OCI-LY3 (cell line): ENCODE measurements around the gene BTBD9.

Experiments used
- H2AFZ ChIP-seq: fragments of 200-600, 300-600 bp; shearing (Covaris generic); 2 replicates; pipeline ENCODE4 v1.6.0; 2014; ENCODE audit warnings: antibody characterized with exemption, low read depth, low read length
- H3K27ac ChIP-seq: fragments of 200-600, 300-600 bp; sonication (generic); 2 replicates; pipeline ENCODE4 v1.5.1; 2014; ENCODE audit warnings: mild to moderate bottlenecking, low read length, moderate library complexity, mixed read lengths
- H3K27me3 ChIP-seq: fragments of 200-600, 300-600 bp; sonication (generic); 2 replicates; pipeline ENCODE4 v1.6.1; 2014; ENCODE audit warnings: low read depth, low read length, mixed read lengths
- H3K36me3 ChIP-seq: fragments of 200-600, 300-600 bp; sonication (generic); replicated peaks from 2 replicates; pipeline ENCODE3; 2014; ENCODE audit warnings: low read depth, low read length, mixed read lengths
- H3K4me1 ChIP-seq: fragments of 300-600, 200-600 bp; sonication (generic); 2 replicates; pipeline ENCODE4 v1.6.1; 2014; ENCODE audit warnings: low read length, mixed read lengths
- H3K4me2 ChIP-seq: fragments of 200-600, 300-600 bp; sonication (generic); 2 replicates; pipeline ENCODE4 v1.6.1; 2014; ENCODE audit warnings: low read length, mixed read lengths
- H3K4me3 ChIP-seq: fragments of 300-600, 200-600 bp; sonication (generic); 2 replicates; pipeline ENCODE4 v1.5.1; 2014; ENCODE audit warnings: antibody characterized with exemption, mild to moderate bottlenecking, low read length, moderate library complexity
- H3K79me2 ChIP-seq: fragments of 300-600, 200-600 bp; shearing (Covaris generic); 2 replicates; pipeline ENCODE4 v1.6.1; 2014; ENCODE audit warnings: mild to moderate bottlenecking, low read length, mixed read lengths
- H3K9ac ChIP-seq: fragments of 300-600, 200-600 bp; shearing (Covaris generic); 2 replicates; pipeline ENCODE4 v1.6.0; 2014; ENCODE audit warnings: mild to moderate bottlenecking, low read length, moderate library complexity
- H3K9me3 ChIP-seq: fragments of 200-600, 300-600 bp; shearing (Covaris generic); 2 replicates; pipeline ENCODE4 v1.6.1; 2014; ENCODE audit warnings: low read length, mixed read lengths; ENCODE audit not compliant: insufficient read depth
- H4K20me1 ChIP-seq: fragments of 200-600, 300-600 bp; sonication (generic); 2 replicates; pipeline ENCODE4 v1.6.1; 2016; ENCODE audit warnings: low read length, mixed read lengths; ENCODE audit not compliant: insufficient read depth
- CTCF ChIP-seq: fragments of 200-600, 300-600 bp; sonication (generic); IDR thresholded peaks from 2 replicates; pipeline ENCODE4 v1.5.1; 2014; ENCODE audit warnings: antibody characterized with exemption, low read length, low read depth
- EZH2phosphoT487 ChIP-seq: fragments of 200-600 bp; shearing (Covaris generic); IDR thresholded peaks from 2 replicates; pipeline ENCODE4 v1.6.1; 2018; ENCODE audit warnings: antibody characterized with exemption, mixed run types, low read depth

BTBD9 gene

GRCh38 chr6:38305995-38306681, 333.6 kb downstream of the BTBD9 start:
- H3K4me1 ChIP-seq, result peaks cover 40% of the 10 kb centered on the region
- peak overlapping the region; percentile 57 for H3K9ac ChIP-seq
- H3K79me2 ChIP-seq, result no peaks in the 10 kb centered on the region
- peaks cover 4% of the 10 kb centered on the region; the same call in 1 of the 2 replicates for H3K9me3 ChIP-seq
- H3K36me3 ChIP-seq, result peaks cover 6% of the 10 kb centered on the region
- H3K27ac ChIP-seq, result peak overlapping the region; percentile 90
- no peaks in the 10 kb centered on the region for H4K20me1 ChIP-seq
- peak overlapping the region; percentile 79 for H3K4me2 ChIP-seq
- H3K4me3 ChIP-seq, result peak overlapping the region; percentile 51
- H3K27me3 ChIP-seq, result no peaks in the 10 kb centered on the region
- no peak overlapping the region for H2AFZ ChIP-seq
- TF ChIP-seq CTCF, result no peak
- no peak for TF ChIP-seq EZH2phosphoT487

GRCh38 chr6:38302838-38303237, 336.9 kb downstream of the BTBD9 start:
- H3K4me3 ChIP-seq, result no peak overlapping the region
- H3K79me2 ChIP-seq, result no peaks in the 10 kb centered on the region
- peaks cover 4% of the 10 kb centered on the region; the same call in 1 of the 2 replicates for H3K9me3 ChIP-seq
- no peak overlapping the region for H3K9ac ChIP-seq
- no peaks in the 10 kb centered on the region for H4K20me1 ChIP-seq
- TF ChIP-seq EZH2phosphoT487 (no peak), CTCF (no peak)
- no peaks in the 10 kb centered on the region for H3K27me3 ChIP-seq
- peaks cover 27% of the 10 kb centered on the region for H3K4me1 ChIP-seq
- no peak overlapping the region for H3K4me2 ChIP-seq
- peaks cover 6% of the 10 kb centered on the region for H3K36me3 ChIP-seq
- no peak overlapping the region for H3K27ac ChIP-seq
- H2AFZ ChIP-seq, result no peak overlapping the region

- no peak overlapping the region for H2AFZ ChIP-seq
- H4K20me1 ChIP-seq, result no peaks in the 10 kb centered on the region
- H3K36me3 ChIP-seq, result peaks cover 6% of the 10 kb centered on the region
- peaks cover 20% of the 10 kb centered on the region for H3K4me1 ChIP-seq
- H3K4me3 ChIP-seq, result no peak overlapping the region
- no peak overlapping the region for H3K27ac ChIP-seq
- no peaks in the 10 kb centered on the region for H3K79me2 ChIP-seq
- H3K9ac ChIP-seq, result no peak overlapping the region
- peaks cover 4% of the 10 kb centered on the region; the same call in 1 of the 2 replicates for H3K9me3 ChIP-seq
- TF ChIP-seq CTCF (no peak), EZH2phosphoT487 (no peak)
- H3K27me3 ChIP-seq, result no peaks in the 10 kb centered on the region
- no peak overlapping the region for H3K4me2 ChIP-seq
Measured at GRCh38 chr6:38302081-38302480, 337.6 kb downstream of the BTBD9 start.

GRCh38 chr6:38290133-38290799, 349.5 kb downstream of the BTBD9 start:
- Histone ChIP-seq H3K27me3 (no peaks in the 10 kb centered on the region), H4K20me1 (no peaks in the 10 kb centered on the region), H3K4me3 (no peak overlapping the region), H3K27ac (no peak overlapping the region), H3K9me3 (no peaks in the 10 kb centered on the region), H3K4me1 (no peaks in the 10 kb centered on the region), H3K4me2 (no peak overlapping the region), H3K36me3 (no peaks in the 10 kb centered on the region), H2AFZ (no peak overlapping the region), H3K79me2 (no peaks in the 10 kb centered on the region), H3K9ac (no peak overlapping the region)
- TF ChIP-seq CTCF (no peak), EZH2phosphoT487 (no peak)
